DND-41 (cell line): ENCODE measurements around the gene INSC.

Source experiments
- ATAC-seq: fragments of 200-7000 bp; cut with Tn5 transposase; 3 replicates; pipeline ENCODE4 v1.9.1; 2021; ENCODE audit warnings: low read depth; ENCODE audit not compliant: insufficient read depth
- DNase-seq: peaks from one replicate; pipeline ENCODE4 v3.0.0-alpha.2; 2020
- H2AFZ ChIP-seq: 2 replicates; pipeline ENCODE4 v1.6.0; 2012; ENCODE audit warnings: low read depth, low read length
- H3K27ac ChIP-seq: 2 replicates; pipeline ENCODE4 v1.5.1; 2012; ENCODE audit warnings: low read length, inconsistent platforms
- H3K27me3 ChIP-seq: fragments of 200-600 bp; sonication (generic); 2 replicates; pipeline ENCODE4 v1.6.0; 2012; ENCODE audit warnings: low read length, mild to moderate bottlenecking, inconsistent platforms; ENCODE audit not compliant: insufficient read depth, poor library complexity
- H3K36me3 ChIP-seq: 2 replicates; pipeline ENCODE4 v1.5.1; 2012; ENCODE audit warnings: low read length, inconsistent platforms; ENCODE audit not compliant: insufficient read depth
- H3K4me1 ChIP-seq: 2 replicates; pipeline ENCODE4 v1.5.1; 2012; ENCODE audit warnings: mild to moderate bottlenecking, low read length; ENCODE audit not compliant: insufficient read depth
- H3K4me2 ChIP-seq: 2 replicates; pipeline ENCODE4 v1.6.0; 2012; ENCODE audit warnings: mild to moderate bottlenecking, moderate library complexity, low read length, inconsistent platforms; ENCODE audit not compliant: insufficient read depth
- H3K4me3 ChIP-seq, 2 experiments: fragments of 200-600 bp in 1 of 2; shearing (Covaris generic) in 1 of 2; 2 replicates each; pipeline ENCODE4 v1.5.1; 2012 to 2016; ENCODE audit warnings: inconsistent platforms in 2 of 2, low read length in 2 of 2, mild to moderate bottlenecking in 2 of 2, low read depth in 1 of 2, moderate library complexity in 1 of 2
- H3K79me2 ChIP-seq: 2 replicates; pipeline ENCODE4 v1.6.0; 2012; ENCODE audit warnings: low read length, inconsistent platforms; ENCODE audit not compliant: insufficient read depth
- H3K9ac ChIP-seq: 2 replicates; pipeline ENCODE4 v1.6.0; 2012; ENCODE audit warnings: low read depth, mild to moderate bottlenecking, inconsistent platforms, low read length, moderate library complexity
- H3K9me3 ChIP-seq: 2 replicates; pipeline ENCODE4 v1.5.1; 2012; ENCODE audit warnings: low read length, moderate library complexity, mild to moderate bottlenecking, inconsistent platforms; ENCODE audit not compliant: insufficient read depth, severe bottlenecking
- H4K20me1 ChIP-seq: 2 replicates; pipeline ENCODE4 v1.6.0; 2012; ENCODE audit warnings: low read length; ENCODE audit not compliant: insufficient read depth
- EZH2 ChIP-seq: IDR thresholded peaks from 3 replicates; pipeline ENCODE4 v1.6.1; 2012; ENCODE audit warnings: borderline replicate concordance, low read depth, mild to moderate bottlenecking, moderate library complexity, low read length, inconsistent platforms; ENCODE audit not compliant: severe bottlenecking
- TF ChIP-seq, protein P1 (sequence below): IDR thresholded peaks from 2 replicates; pipeline ENCODE4 v1.5.1; 2012; ENCODE audit warnings: borderline replicate concordance, low read length, moderate library complexity, mild to moderate bottlenecking; ENCODE audit not compliant: poor library complexity, severe bottlenecking; ENCODE audit errors: extremely low read depth

Gene INSC

DNA sequence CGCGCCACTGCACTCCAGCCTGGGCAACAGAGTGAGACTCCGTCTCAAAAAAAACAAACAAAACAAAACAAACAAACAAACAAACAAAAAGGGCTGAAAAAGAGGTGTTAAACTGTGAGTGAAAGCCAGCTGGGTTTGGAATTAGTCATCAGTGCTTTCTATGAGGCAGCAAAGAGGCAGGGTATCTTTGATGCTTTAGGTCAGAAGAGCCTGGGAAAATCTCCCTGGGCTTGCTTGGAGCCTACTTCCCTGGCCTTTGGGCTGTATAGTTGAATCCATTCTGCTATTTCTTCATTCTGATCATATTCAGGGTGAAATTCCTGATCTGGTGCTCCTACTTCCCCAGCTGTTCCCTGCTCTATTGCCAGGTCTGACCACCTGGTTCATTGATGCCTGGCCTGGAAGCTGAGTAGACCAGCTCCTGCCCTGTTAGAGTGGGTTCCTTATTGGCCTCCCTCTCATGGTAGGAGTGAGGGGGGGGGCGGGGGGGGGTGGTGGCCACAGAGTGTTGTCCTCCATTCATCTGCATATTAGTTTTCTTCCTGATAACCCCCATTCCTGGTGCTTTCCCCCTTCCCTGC lies 65.6 kb downstream of the INSC start:
- no peak overlapping the region for H3K27ac ChIP-seq
- 0 out of 2 replicates have a peak, but pooled peaks cover 2% of the 10 kb centered on the region for H4K20me1 ChIP-seq
- TF ChIP-seq, protein P1, sequence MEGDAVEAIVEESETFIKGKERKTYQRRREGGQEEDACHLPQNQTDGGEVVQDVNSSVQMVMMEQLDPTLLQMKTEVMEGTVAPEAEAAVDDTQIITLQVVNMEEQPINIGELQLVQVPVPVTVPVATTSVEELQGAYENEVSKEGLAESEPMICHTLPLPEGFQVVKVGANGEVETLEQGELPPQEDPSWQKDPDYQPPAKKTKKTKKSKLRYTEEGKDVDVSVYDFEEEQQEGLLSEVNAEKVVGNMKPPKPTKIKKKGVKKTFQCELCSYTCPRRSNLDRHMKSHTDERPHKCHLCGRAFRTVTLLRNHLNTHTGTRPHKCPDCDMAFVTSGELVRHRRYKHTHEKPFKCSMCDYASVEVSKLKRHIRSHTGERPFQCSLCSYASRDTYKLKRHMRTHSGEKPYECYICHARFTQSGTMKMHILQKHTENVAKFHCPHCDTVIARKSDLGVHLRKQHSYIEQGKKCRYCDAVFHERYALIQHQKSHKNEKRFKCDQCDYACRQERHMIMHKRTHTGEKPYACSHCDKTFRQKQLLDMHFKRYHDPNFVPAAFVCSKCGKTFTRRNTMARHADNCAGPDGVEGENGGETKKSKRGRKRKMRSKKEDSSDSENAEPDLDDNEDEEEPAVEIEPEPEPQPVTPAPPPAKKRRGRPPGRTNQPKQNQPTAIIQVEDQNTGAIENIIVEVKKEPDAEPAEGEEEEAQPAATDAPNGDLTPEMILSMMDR, result no peak
- no peak for TF ChIP-seq EZH2
- H3K27me3 ChIP-seq, result peaks cover 12% of the 10 kb centered on the region
- H2AFZ ChIP-seq, result no peak overlapping the region
- no peaks in the 10 kb centered on the region for H3K36me3 ChIP-seq
- H3K9ac ChIP-seq, result no peak overlapping the region
- H3K4me1 ChIP-seq, result no peaks in the 10 kb centered on the region
- no peak for DNase-seq
- no peak overlapping the region for H3K4me3 ChIP-seq
- ATAC-seq, result no peak
- no peaks in the 10 kb centered on the region for H3K9me3 ChIP-seq
- no peak overlapping the region for H3K4me2 ChIP-seq
- no peaks in the 10 kb centered on the region for H3K79me2 ChIP-seq

- no peak overlapping the region for H3K27ac ChIP-seq
- peaks cover 8% of the 10 kb centered on the region for H3K27me3 ChIP-seq
- TF ChIP-seq EZH2, result no peak
- TF ChIP-seq, protein P1, result no peak
- no peak overlapping the region for H2AFZ ChIP-seq
- no peak for DNase-seq
- H4K20me1 ChIP-seq, result 0 out of 2 replicates have a peak, but pooled peaks cover 2% of the 10 kb centered on the region
- H3K4me2 ChIP-seq, result no peak overlapping the region
- H3K4me1 ChIP-seq, result no peaks in the 10 kb centered on the region
- no peak overlapping the region for H3K9ac ChIP-seq
- H3K4me3 ChIP-seq, result no peak overlapping the region
- no peak for ATAC-seq
- H3K9me3 ChIP-seq, result no peaks in the 10 kb centered on the region
- no peaks in the 10 kb centered on the region for H3K79me2 ChIP-seq
- H3K36me3 ChIP-seq, result no peaks in the 10 kb centered on the region
These were observed 67.6 kb downstream of the INSC start for GRCh38 chr11:15182372-15182771.

- no peaks in the 10 kb centered on the region for H3K79me2 ChIP-seq
- no peaks in the 10 kb centered on the region for H4K20me1 ChIP-seq
- no peak for ATAC-seq
- H3K27me3 ChIP-seq, result peaks cover 13% of the 10 kb centered on the region
- TF ChIP-seq, protein P1, result no peak
- no peak for TF ChIP-seq EZH2
- no peak overlapping the region for H3K4me3 ChIP-seq
- no peaks in the 10 kb centered on the region for H3K4me1 ChIP-seq
- no peak overlapping the region for H3K27ac ChIP-seq
- DNase-seq, result no peak
- no peak overlapping the region for H3K9ac ChIP-seq
- H3K36me3 ChIP-seq, result no peaks in the 10 kb centered on the region
- no peak overlapping the region for H3K4me2 ChIP-seq
- H3K9me3 ChIP-seq, result no peaks in the 10 kb centered on the region
- no peak overlapping the region for H2AFZ ChIP-seq
These were observed 70.3 kb downstream of the INSC start for GRCh38 chr11:15185021-15185420.
